ENCODE data around the gene SESN1.
"Not testable (repeated sequence)": the region's sequence is repeated elsewhere in the genome, so short reads cannot be mapped to it uniquely, and the experiment has no call there.

Gene SESN1

DNA sequence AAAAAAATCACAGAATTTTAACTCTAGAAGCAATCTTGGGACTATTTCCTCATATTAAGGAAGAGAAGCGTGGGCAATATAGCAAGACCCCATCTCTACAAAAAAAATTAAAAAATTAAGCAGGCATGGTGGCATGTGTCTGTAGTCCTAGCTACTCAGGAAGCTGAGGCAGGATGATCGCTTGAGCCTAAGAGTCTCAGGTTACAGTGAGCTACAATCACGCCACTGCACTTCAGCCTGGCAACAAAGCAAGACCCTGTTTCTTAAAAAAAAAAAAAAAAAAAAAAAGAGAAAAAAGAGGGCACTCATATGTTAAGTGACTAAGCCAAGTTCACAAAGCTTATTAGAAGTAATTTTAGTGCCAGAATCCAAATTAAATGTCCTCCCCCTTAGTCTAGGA lies 100.8 kb downstream of the SESN1 start:
- no peak for DNase-seq

- no peak for DNase-seq
Observed at GRCh38 chr6:108989700-108990099, 104.9 kb downstream of the SESN1 start.

DNA sequence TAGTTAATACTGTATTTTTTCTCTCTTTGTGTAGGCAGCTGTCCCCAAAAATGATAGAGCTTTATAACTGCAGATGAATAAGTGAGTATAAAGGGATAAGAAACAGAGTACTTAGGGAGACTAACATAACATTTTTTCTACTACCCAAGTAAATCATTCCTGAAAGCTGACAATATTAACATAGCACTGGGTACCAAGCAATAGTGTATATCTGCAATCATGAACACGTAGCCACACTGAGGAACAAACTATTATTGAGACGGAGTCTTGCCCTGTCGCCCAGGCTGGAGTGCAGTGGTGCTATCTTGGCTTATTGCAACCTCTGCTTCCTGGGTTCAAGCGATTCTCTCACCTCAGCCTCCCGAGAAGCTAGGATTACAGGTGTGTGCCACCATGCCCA lies 105.9 kb downstream of the SESN1 start:
- no peak for DNase-seq

- no peak for DNase-seq
Observed at GRCh38 chr6:108988296-108988695, 106.3 kb downstream of the SESN1 start.

GRCh38 chr6:108987156-108987555 lies 107.5 kb downstream of the SESN1 start:
- DNase-seq = no peak

DNA sequence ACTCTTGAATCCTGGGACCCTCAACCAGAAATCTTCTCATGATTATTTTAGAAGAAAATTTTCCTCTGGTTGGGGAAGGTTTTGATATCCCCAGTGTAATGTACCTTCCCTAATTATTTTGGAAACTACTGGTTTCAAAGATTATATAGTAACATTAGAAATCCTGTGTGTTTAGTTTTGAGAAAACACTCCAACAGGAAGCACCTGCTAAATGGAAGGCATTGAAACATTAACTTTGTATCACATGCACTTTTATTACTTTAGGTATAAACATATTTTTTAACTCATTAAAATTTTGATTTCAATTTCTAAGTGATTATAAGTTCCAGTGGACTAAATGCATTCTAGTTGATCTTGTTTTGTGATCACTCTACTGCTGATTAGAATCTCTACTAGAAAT lies 109.3 kb downstream of the SESN1 start:
- no peak for DNase-seq

DNA sequence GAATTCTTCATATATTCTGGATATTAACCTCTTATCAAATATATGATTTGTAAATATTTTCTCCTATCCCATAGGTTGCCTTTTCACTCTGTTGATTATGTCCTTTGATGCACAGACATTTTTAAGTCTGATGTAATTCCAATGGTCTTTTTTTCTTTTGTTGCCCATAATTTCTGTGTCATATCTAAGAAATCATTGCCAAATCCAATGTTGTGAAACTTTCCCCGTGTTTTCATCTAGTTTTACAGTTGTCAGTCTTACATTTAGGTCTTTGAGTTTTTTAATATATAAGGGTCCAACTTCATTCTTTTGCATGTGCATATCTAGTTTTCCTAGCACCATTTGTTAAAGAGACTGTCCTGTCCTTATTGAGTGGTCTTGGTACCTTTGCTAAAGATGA lies 111.5 kb downstream of the SESN1 start:
- no peak for DNase-seq

DNA sequence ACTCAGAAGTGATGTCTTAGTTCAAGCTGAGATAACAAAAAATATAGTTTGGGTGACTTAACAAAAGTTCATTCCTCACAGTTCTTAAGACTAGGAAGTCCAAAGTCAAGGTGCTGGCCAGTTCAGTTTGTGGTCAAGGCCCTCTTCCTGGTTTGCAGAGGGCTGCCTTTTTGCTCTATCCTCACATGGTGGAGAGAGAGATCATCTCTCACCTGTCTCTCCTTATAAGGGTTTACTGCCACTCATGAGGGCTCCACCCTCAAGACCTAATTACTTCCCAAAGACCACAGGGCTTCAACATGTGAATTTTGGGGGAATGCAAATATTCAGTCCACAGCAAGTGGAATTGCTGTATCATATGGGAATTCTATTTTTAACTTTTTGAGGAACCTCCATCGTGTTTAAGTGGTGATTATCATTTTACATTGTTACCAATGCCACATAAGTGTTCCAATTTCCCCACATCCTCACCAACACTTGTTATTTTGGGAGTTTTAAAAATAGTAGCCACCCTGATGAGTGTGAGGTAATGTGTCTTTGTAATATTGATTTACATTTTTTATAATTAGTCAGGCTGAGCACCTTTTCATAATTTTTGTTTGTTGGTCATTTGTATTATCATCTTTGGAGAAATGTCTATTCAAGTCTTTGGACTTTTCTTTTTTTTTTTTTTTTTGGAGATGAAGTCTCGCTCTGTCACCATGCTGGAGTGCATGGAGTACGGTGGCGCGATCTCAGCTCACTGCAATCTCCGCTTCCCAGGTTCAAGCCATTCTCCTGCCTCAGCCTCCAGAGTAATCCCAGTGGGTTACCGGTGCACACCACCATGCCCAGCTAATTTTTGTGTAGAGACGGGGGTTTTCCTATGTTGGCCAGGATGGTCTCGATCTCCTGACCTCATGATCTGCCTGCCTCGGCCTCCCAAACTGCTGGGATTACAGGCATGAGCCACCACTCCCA lies 112.2 kb downstream of the SESN1 start:
- DNase-seq = no peak

GRCh38 chr6:108978638-108979037 lies 116.0 kb downstream of the SESN1 start:
- not testable (repeated sequence) for DNase-seq

GRCh38 chr6:108974201-108974600 lies 120.4 kb downstream of the SESN1 start:
- DNase-seq = no peak

DNA sequence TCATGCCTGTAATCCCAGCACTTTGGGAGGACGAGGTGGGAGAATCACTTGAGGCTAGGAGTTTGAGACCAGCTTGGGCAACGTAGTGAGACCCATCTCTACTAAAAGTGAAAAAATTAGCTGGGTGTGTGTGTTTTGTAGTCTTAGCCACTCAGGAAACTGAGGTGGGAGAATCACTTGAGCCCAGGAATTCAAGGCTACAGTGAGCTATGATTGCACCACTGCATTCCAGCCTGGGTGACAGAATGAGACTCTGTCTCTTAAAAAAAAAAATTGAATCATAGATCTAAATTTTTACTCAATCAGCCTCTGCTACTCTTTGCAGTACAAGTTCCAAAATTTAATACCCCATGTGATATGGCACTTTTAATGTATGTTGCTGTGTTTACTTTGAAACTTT lies 124.9 kb downstream of the SESN1 start:
- no peak for DNase-seq

DNA sequence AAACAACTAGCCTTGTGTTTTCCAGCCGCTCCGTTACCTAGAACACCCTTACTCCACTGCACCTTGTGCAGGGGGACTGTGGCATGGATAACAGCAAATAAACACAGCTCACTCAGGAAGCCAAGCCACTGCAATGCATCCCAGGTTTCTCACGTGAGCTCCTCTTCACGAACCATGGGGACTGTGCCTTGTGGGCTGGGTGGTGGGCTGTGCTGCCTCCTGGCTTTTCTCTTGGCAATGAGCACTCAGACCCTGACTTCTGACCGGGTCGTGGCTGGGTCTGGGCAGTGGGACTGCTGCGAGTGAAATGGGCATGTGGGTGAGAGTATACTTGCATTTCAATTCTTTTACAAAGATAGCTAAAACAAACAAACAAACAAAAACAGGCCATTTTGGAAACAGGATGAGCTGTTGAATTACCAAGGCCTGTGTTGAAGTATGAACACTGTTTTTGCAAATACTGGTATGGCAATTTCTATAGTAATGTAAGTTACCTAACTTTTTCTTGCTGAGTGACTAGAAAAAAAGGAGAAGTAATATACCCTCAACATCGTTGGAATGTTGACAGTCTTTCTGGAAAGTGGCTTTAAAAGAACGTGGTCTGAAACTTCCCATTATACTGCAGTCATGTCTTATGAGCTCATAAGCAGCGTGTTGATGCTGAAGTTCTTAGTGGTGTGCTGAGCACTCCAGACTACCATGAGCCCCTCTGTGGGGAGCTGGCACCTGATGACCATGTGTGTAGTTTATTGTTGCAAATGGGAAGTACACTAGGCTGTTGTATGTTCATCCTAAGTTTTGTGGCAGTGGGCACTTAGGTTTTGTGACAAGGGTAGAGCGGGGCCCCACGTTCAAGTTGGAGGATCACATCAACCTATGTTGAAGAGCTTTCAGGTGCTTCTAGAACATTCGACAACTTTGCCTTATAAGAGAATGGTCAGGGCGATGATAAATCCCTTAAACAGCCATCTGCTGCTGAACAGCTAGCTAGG lies 126.0 kb downstream of the SESN1 start:
- no peak for DNase-seq

GRCh38 chr6:108966855-108967755 lies 127.5 kb downstream of the SESN1 start:
- DNase-seq = peak; percentile 35

- no peak for DNase-seq
Observed at GRCh38 chr6:108966251-108966650, 128.4 kb downstream of the SESN1 start.

DNA sequence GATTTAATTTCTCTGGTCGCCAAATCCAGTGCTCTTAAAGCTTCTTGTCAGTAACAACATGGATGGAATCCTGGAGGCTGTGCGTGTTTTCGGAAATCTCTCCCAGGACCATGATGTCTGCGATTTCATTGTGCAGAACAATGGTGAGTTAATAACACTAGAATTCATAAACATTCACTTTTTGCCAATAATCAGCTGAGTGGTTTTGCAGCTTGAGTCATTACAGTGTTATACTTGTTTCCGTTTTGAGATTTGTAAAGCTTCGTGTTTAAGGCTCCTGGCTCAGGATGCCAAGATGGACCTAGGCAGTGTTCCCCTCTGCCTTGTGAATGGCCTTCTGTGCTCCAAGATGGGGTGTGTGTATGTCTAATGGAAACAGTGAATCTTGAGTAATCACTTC lies 132.7 kb downstream of the SESN1 start:
- no peak for DNase-seq

GRCh38 chr6:108961077-108961476 lies 133.6 kb downstream of the SESN1 start:
- DNase-seq = no peak

DNA sequence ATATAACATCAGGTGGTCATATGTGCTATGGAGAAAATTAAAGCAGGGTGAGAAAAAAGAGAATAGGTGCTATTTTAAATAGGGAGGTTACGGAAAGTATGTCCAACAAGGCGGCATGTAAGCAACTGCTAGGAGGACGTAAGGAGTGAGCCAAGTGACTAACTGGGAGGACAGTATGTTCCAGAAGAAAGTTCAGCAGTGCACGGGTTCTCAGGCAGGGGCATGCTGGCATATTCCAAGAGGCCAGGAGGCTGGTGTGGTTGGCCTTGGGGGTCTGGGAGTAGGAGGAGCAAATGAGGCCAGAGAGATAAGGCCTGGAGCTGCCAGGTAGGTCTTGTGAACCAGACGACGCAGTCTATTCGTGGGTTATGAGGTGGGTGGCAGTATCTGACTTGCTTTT lies 134.0 kb downstream of the SESN1 start:
- DNase-seq = no peak

- DNase-seq = no peak
Observed at GRCh38 chr6:108959972-108960582, 134.6 kb downstream of the SESN1 start.

GRCh38 chr6:108958900-108959770 lies 135.5 kb downstream of the SESN1 start:
- no peak for DNase-seq

GRCh38 chr6:108957221-108957620 lies 137.4 kb downstream of the SESN1 start:
- no peak for DNase-seq

Data from CD4-positive, alpha-beta T cell treated with Interleukin-17A for 1 hour (primary cell).